ENCODE measurements around the gene RIC1.
"Not testable (repeated sequence)": the region's sequence is repeated elsewhere in the genome, so short reads cannot be mapped to it uniquely, and the experiment has no call there.

- TF ChIP-seq RCOR1 (IDR thresholded peaks at IDR 0.05; ENCODE audit: low read length); RXRA (IDR thresholded peaks at IDR 0.05; ENCODE audit: borderline replicate concordance, low read depth); TEAD4 (IDR thresholded peaks at IDR 0.05; ENCODE audit: borderline replicate concordance, insufficient read depth); CTCF (IDR thresholded peaks at IDR 0.05); RAD21 (IDR thresholded peaks at IDR 0.05; ENCODE audit: low read length); TAF1 (IDR thresholded peaks at IDR 0.05; ENCODE audit: borderline replicate concordance, low read depth, low read length); ELF1 (IDR thresholded peaks at IDR 0.05); EZH2phosphoT487 (IDR thresholded peaks at IDR 0.05; ENCODE audit: borderline replicate concordance, low read depth); GABPA (IDR thresholded peaks at IDR 0.05; ENCODE audit: low read depth); YY1 (IDR thresholded peaks at IDR 0.05; ENCODE audit: low read depth); USF2 (IDR thresholded peaks at IDR 0.05; ENCODE audit: borderline replicate concordance, low read depth, low read length); MXI1 (IDR thresholded peaks at IDR 0.05; ENCODE audit: low read depth, low read length); REST (IDR thresholded peaks at IDR 0.05; ENCODE audit: low read depth, low read length): not testable (repeated sequence)
Observed at GRCh38 chr9:5800378-5800777, 171.5 kb downstream of the RIC1 start.

Measured in SK-N-SH (cell line).